ELR (cell line): ENCODE data around the gene GJD2.

Experiments
- DNase-seq: peaks from one replicate; pipeline ENCODE4 v3.0.0-alpha.2; 2015; ENCODE audit warnings: low read depth

Gene GJD2

GRCh38 chr15:34724481-34724880 lies 30.3 kb downstream of the GJD2 start:
- DNase-seq = no peak

GRCh38 chr15:34722439-34722836 lies 32.4 kb downstream of the GJD2 start:
- peak; percentile 62 for DNase-seq

- peak; percentile 67 for DNase-seq
Observed at GRCh38 chr15:34721802-34722438, 32.9 kb downstream of the GJD2 start.

GRCh38 chr15:34721157-34721801 lies 33.5 kb downstream of the GJD2 start:
- DNase-seq = no peak

GRCh38 chr15:34719695-34720094 lies 35.1 kb downstream of the GJD2 start:
- DNase-seq = no peak

GRCh38 chr15:34718681-34719665 lies 35.8 kb downstream of the GJD2 start:
- no peak for DNase-seq

- no peak for DNase-seq
Observed at GRCh38 chr15:34717729-34718128, 37.1 kb downstream of the GJD2 start.

GRCh38 chr15:34716111-34716510 lies 38.7 kb downstream of the GJD2 start:
- DNase-seq = no peak

- no peak for DNase-seq
Observed at GRCh38 chr15:34714476-34715121, 40.2 kb downstream of the GJD2 start.

GRCh38 chr15:34713635-34714034 lies 41.2 kb downstream of the GJD2 start:
- DNase-seq = no peak

- DNase-seq = peak; percentile 46
Observed at GRCh38 chr15:34709866-34710265, 44.9 kb downstream of the GJD2 start.

- peak; percentile 62 for DNase-seq
Observed at GRCh38 chr15:34708422-34708821, 46.4 kb downstream of the GJD2 start.

GRCh38 chr15:34701536-34701935 lies 53.3 kb downstream of the GJD2 start:
- no peak for DNase-seq
